ENCODE results near the gene KDM2A. TPM values are rescaled to one million over a fixed set of nuclear protein-coding genes. Genes with fewer than 3 reads are reported as not detected.

KDM2A gene
- total RNA-seq, 1 experiment from 2014 or later: 50.4 TPM

- Histone ChIP-seq H3K9me3 (ENCODE audit: control insufficient read depth in 1 of 2, insufficient read depth in 1 of 2, low read depth in 1 of 2, low read length in 2 of 2) (no peaks in the 10 kb centered on the region), H3K36me3 (ENCODE audit: control insufficient read depth in 1 of 2, insufficient read depth in 2 of 2, low read length in 2 of 2) (peaks cover 30 to 45% of the 10 kb centered on the region in 2 experiments), H4K20me1 (ENCODE audit: insufficient read depth) (0 out of 2 replicates have a peak, but pooled peaks cover 5% of the 10 kb centered on the region), H3K4me3 (replicated peaks in 1 of 2; ENCODE audit: low read depth in 1 of 2, low read length in 2 of 2) (no peak overlapping the region), H3K4me1 (ENCODE audit: control insufficient read depth in 1 of 2, insufficient read depth in 2 of 2, low read length in 2 of 2) (peaks cover 21 to 40% of the 10 kb centered on the region in 2 experiments), H3K9ac (ENCODE audit: low read length) (no peak overlapping the region), H3K4me2 (ENCODE audit: low read length) (no peak overlapping the region), H3K27me3 (ENCODE audit: insufficient read depth, low read length) (no peaks in the 10 kb centered on the region), H3K27ac (ENCODE audit: low read depth, low read length) (no peak overlapping the region), H3K79me2 (ENCODE audit: insufficient read depth, low read length) (peaks cover 72% of the 10 kb centered on the region), H2AFZ (ENCODE audit: low read depth, low read length, poor library complexity, severe bottlenecking) (no peak overlapping the region), H3K9me2 (ENCODE audit: insufficient read depth) (no peaks in the 10 kb centered on the region)
- no TSS peak for BruUV-seq (replicated peaks)
- ChIA-PET RAD21 (ENCODE audit: low non-redundant PET in 1 of 2, low total read pairs in 2 of 2, uncharacterized antibody in 2 of 2, unreplicated experiment in 2 of 2) (no interaction called here), POLR2A (no interaction called here), CTCF (no interaction called here)
- DNase-seq (ENCODE audit: low read depth, low spot score): no peak
- ATAC-seq: no peak
- TF ChIP-seq YY1 (IDR thresholded peaks at IDR 0.05; ENCODE audit: extremely low read depth, insufficient replicate concordance, low read depth, low read length) (no peak), JUND (IDR thresholded peaks at IDR 0.05) (no peak), RAD21 (IDR thresholded peaks at IDR 0.05; ENCODE audit: low read depth) (no peak), MAX (IDR thresholded peaks at IDR 0.05) (no peak), SIN3A (IDR thresholded peaks at IDR 0.05; ENCODE audit: low read depth) (no peak), TCF7L2 (IDR thresholded peaks at IDR 0.05; ENCODE audit: borderline replicate concordance, extremely low read depth, insufficient read depth, insufficient read length) (no peak), CTCF (IDR thresholded peaks at IDR 0.05 in 2 of 3, conservative IDR thresholded peaks at IDR 0.05 in 1 of 3; ENCODE audit: borderline replicate concordance in 1 of 3, insufficient read depth in 1 of 3, low read depth in 2 of 3, low read length in 2 of 3) (no peak), ZBTB33 (IDR thresholded peaks at IDR 0.05; ENCODE audit: extremely low read depth, insufficient replicate concordance, low read length) (no peak), REST (IDR thresholded peaks at IDR 0.05; ENCODE audit: low read depth) (no peak), CBX3 (IDR thresholded peaks at IDR 0.05; ENCODE audit: low read depth) (no peak), ZNF274 (IDR thresholded peaks at IDR 0.05; ENCODE audit: low read depth, low read length) (no peak), ATF3 (IDR thresholded peaks at IDR 0.05) (no peak), POLR2AphosphoS5 (IDR thresholded peaks at IDR 0.05; ENCODE audit: low read depth, low read length) (no peak), SP1 (IDR thresholded peaks at IDR 0.05; ENCODE audit: low read depth) (no peak), POLR2A (IDR thresholded peaks at IDR 0.05; ENCODE audit: borderline replicate concordance, extremely low read depth, insufficient read depth, insufficient read length) (no peak), SRF (IDR thresholded peaks at IDR 0.05; ENCODE audit: low read depth) (no peak), EZH2phosphoT487 (IDR thresholded peaks at IDR 0.05; ENCODE audit: borderline replicate concordance) (no peak), FOSL1 (IDR thresholded peaks at IDR 0.05; ENCODE audit: low read depth) (no peak), EZH2 (IDR thresholded peaks at IDR 0.05) (no peak), CEBPB (IDR thresholded peaks at IDR 0.05; ENCODE audit: low read depth) (no peak)
- intact Hi-C loops (cut with micrococcal nuclease): loop anchor here (10.0 kb wide), 1 partner anchor 188 kb away; the partner anchor contains the start of gene RHOD
Measured at GRCh38 chr11:67242548-67242947, 123.5 kb downstream of the KDM2A start.

Data from HCT116 (cell line).